ENCODE data around the gene WRAP73.

The WRAP73 gene

DNA sequence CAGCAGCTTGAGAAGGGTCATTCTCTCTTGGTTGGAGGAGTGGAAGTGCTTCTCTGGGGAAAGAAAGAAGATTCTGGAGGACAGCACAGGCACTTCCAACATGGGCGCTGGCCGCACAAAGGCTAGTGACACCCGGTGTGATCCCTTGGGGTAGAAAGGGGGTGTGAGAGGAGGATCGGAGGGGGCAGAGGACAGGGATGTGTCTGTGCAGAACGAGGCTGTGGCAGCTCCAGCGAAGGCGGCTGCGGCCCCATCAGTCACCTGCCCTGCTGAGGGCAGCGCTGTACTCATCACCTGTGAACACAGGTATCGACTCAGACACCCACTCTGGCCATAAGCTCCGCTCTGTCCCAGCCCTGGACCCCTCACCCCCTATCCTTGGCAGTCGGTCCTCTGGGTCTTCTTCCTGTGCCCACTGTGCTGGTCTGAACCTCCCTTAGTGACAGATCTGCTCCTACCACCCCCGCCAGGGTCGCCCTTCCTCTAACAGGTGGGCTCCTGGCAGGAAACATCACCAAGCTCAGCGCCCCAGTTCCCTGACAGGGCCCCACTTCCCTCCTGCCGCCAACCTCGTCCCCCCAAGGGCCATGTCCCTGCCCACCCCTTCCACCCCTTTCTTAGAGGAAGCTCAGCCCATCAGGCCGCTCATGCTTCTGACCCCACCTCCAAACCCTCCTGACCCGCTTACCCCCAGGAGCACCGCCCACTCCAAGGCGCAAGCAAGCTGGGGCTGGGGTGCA, 22.5 kb upstream of the WRAP73 start:
- DNase-seq: no peak
- Histone ChIP-seq H3K79me1 (ENCODE audit: low read length) (no peaks in the 10 kb centered on the region), H2BK120ac (ENCODE audit: low read depth, low read length) (no peak overlapping the region), H4K8ac (ENCODE audit: low read depth, low read length) (no peak overlapping the region), H3K27ac (ENCODE audit: low read depth, low read length) (no peak overlapping the region), H3K4me1 (ENCODE audit: control insufficient read depth, low read depth, low read length) (no peaks in the 10 kb centered on the region), H3K23ac (ENCODE audit: low read length) (no peak overlapping the region), H3K4me2 (ENCODE audit: low read length) (no peak overlapping the region), H3K9ac (ENCODE audit: low read length) (no peak overlapping the region), H3K36me3 (ENCODE audit: control insufficient read depth, insufficient read depth, low read length) (no peaks in the 10 kb centered on the region), H3K56ac (ENCODE audit: low read length) (no peak overlapping the region), H2AK5ac (ENCODE audit: low read length) (no peak overlapping the region), H2BK5ac (ENCODE audit: low read length) (no peak overlapping the region), H4K5ac (ENCODE audit: low read length) (no peak overlapping the region), H3K27me3 (ENCODE audit: insufficient read depth, low read length, poor library complexity) (no peaks in the 10 kb centered on the region), H3K79me2 (ENCODE audit: control insufficient read depth, insufficient read depth, low read length) (no peaks in the 10 kb centered on the region), H3K4ac (ENCODE audit: low read depth, low read length) (no peak overlapping the region), H2BK15ac (replicated peaks; ENCODE audit: low read depth) (no peak overlapping the region), H3K4me3 (ENCODE audit: low read length) (no peak overlapping the region), H3K18ac (ENCODE audit: low read length) (no peak overlapping the region)
- WGBS (ENCODE audit: extremely low coverage, insufficient coverage, low lambda C conversion rate): no CpG with 5 or more reads among the region's 21 CpGs

DNA sequence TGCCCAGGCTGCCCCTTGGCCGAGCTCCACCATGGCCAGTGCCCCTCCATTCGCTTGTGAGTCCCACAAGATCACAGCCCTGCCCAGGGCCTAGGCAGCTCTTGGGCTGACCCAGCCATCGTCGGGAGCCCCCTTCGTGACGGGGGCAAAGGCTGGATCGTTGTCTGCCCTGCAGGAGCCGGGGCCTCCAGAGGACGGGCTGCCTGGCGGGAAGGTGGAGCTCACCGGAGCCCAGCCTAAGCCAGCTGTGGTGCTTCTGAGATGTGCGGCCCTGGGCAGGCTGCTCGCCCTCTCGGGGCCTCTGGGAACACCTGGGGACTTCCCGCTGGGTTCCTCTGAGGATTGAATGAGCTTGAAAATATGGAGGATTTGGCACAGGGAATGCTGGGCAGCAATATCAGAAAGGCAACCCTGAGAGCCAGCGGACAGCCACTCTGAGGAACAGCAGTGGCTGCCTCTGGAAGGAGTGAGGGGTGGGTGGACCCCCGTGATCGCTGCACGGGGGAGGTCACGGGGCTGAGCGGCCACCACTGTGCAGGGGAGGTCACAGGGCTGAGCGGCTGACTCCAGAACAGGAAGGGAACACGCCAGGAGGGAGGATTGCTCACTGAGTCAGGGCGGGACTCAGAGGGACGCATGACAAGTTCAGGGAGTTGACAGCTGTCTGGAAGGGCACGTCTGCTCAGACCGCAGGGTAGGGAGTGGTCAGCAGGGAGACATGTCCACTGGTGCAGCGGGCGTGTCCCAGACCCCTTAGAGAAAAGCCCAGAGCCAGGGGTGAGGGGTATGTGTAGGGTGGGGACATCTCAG, 21.7 kb upstream of the WRAP73 start:
- no peak overlapping the region for H2BK15ac ChIP-seq (replicated peaks; ENCODE audit: low read depth)
- H3K79me2 ChIP-seq (ENCODE audit: control insufficient read depth, insufficient read depth, low read length): no peaks in the 10 kb centered on the region
- no peak overlapping the region for H2BK120ac ChIP-seq (ENCODE audit: low read depth, low read length)
- DNase-seq: no peak
- H3K4ac ChIP-seq (ENCODE audit: low read depth, low read length): no peak overlapping the region
- H4K5ac ChIP-seq (ENCODE audit: low read length): no peak overlapping the region
- no peaks in the 10 kb centered on the region for H3K4me1 ChIP-seq (ENCODE audit: control insufficient read depth, low read depth, low read length)
- H3K27me3 ChIP-seq (ENCODE audit: insufficient read depth, low read length, poor library complexity): no peaks in the 10 kb centered on the region
- no peak overlapping the region for H3K27ac ChIP-seq (ENCODE audit: low read depth, low read length)
- no peak overlapping the region for H2BK5ac ChIP-seq (ENCODE audit: low read length)
- no peak overlapping the region for H3K4me2 ChIP-seq (ENCODE audit: low read length)
- H3K79me1 ChIP-seq (ENCODE audit: low read length): no peaks in the 10 kb centered on the region
- no peak overlapping the region for H4K8ac ChIP-seq (ENCODE audit: low read depth, low read length)
- no peak overlapping the region for H3K4me3 ChIP-seq (ENCODE audit: low read length)
- H3K9ac ChIP-seq (ENCODE audit: low read length): no peak overlapping the region
- no peak overlapping the region for H3K56ac ChIP-seq (ENCODE audit: low read length)
- no peaks in the 10 kb centered on the region for H3K36me3 ChIP-seq (ENCODE audit: control insufficient read depth, insufficient read depth, low read length)
- H3K23ac ChIP-seq (ENCODE audit: low read length): no peak overlapping the region
- WGBS (ENCODE audit: extremely low coverage, insufficient coverage, low lambda C conversion rate): no CpG with 5 or more reads among the region's 29 CpGs
- H2AK5ac ChIP-seq (ENCODE audit: low read length): no peak overlapping the region
- no peak overlapping the region for H3K18ac ChIP-seq (ENCODE audit: low read length)

DNA sequence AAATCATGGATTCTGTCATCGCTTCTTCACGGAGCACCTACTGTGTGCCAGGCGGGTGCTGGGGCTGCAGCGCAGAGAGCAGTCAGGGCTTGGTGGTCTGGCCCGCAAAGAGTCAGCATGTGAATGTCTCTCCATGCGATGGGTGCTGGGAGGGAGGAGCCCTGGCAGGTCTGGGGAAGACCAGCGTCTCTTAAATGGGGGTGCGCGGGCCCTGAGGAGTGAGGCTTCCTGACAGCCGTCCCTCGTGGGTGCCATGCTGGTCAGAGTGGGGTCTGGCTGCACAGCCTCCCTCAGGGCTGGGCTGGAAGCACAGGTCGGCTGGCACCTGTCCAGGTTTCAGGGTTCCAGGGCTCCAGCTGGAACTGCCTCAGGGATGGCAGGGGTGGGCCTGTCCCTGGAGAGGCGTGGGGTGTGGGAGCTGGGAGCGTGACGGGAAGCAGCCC, 20.9 kb upstream of the WRAP73 start:
- no peak overlapping the region for H3K23ac ChIP-seq (ENCODE audit: low read length)
- H3K36me3 ChIP-seq (ENCODE audit: control insufficient read depth, insufficient read depth, low read length): no peaks in the 10 kb centered on the region
- DNase-seq: no peak
- H2BK15ac ChIP-seq (replicated peaks; ENCODE audit: low read depth): no peak overlapping the region
- H3K9ac ChIP-seq (ENCODE audit: low read length): no peak overlapping the region
- H2BK120ac ChIP-seq (ENCODE audit: low read depth, low read length): no peak overlapping the region
- no peak overlapping the region for H3K4me3 ChIP-seq (ENCODE audit: low read length)
- no CpG with 5 or more reads among the region's 15 CpGs for WGBS (ENCODE audit: extremely low coverage, insufficient coverage, low lambda C conversion rate)
- H3K4me1 ChIP-seq (ENCODE audit: control insufficient read depth, low read depth, low read length): no peaks in the 10 kb centered on the region
- H3K18ac ChIP-seq (ENCODE audit: low read length): no peak overlapping the region
- no peak overlapping the region for H3K4me2 ChIP-seq (ENCODE audit: low read length)
- H3K27ac ChIP-seq (ENCODE audit: low read depth, low read length): no peak overlapping the region
- no peak overlapping the region for H3K56ac ChIP-seq (ENCODE audit: low read length)
- no peak overlapping the region for H4K5ac ChIP-seq (ENCODE audit: low read length)
- H2BK5ac ChIP-seq (ENCODE audit: low read length): no peak overlapping the region
- no peaks in the 10 kb centered on the region for H3K79me1 ChIP-seq (ENCODE audit: low read length)
- no peak overlapping the region for H3K4ac ChIP-seq (ENCODE audit: low read depth, low read length)
- no peaks in the 10 kb centered on the region for H3K79me2 ChIP-seq (ENCODE audit: control insufficient read depth, insufficient read depth, low read length)
- H3K27me3 ChIP-seq (ENCODE audit: insufficient read depth, low read length, poor library complexity): no peaks in the 10 kb centered on the region
- H4K8ac ChIP-seq (ENCODE audit: low read depth, low read length): no peak overlapping the region
- no peak overlapping the region for H2AK5ac ChIP-seq (ENCODE audit: low read length)

DNA sequence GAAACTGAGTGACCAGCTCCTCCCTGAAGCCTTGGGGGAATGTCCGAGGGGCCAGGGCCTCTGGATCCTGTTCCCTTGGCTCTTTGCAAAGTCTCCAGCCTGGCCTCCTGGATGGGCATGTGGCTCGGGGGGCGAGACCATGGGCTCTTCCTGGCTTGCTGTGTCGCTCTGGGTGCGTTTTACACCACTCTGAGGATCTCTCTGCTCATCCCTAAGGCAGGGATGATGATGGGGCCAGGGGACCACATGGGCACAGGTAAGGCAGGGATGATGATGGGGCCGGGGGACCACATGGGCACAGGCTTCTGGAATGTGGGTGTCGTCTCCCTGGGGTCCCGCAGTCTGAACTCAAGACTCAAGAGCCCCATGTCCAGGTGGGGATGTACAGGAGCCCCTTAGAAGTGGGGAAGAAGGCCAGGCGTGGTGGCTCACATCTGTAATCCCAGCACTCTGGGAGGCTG, 20.1 kb upstream of the WRAP73 start:
- WGBS (ENCODE audit: extremely low coverage, insufficient coverage, low lambda C conversion rate): no CpG with 5 or more reads among the region's 9 CpGs
- no peaks in the 10 kb centered on the region for H3K4me1 ChIP-seq (ENCODE audit: control insufficient read depth, low read depth, low read length)

DNA sequence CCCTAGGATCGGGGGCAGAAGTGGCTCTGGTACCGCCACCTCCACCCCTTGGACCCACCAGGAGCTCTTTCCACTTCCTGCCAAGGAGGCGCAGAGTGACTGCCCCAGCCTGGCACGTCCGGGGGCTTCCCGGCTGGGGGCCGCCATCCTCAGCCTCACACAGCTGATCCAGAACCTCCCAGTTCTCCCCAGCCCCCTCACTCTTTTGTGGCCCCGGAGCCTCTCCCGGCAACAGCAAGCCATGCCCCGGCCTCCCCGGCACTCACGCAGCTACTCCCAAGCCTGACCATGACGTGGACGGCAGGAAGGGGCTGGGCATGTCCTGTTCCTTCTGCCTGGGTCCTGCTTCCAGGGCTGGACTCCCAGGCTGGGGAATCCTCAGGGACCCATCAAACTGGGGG, 19.5 kb upstream of the WRAP73 start:
- H3K18ac ChIP-seq (ENCODE audit: low read length): no peak overlapping the region
- H2BK15ac ChIP-seq (replicated peaks; ENCODE audit: low read depth): no peak overlapping the region
- no peak overlapping the region for H2BK120ac ChIP-seq (ENCODE audit: low read depth, low read length)
- H3K79me1 ChIP-seq (ENCODE audit: low read length): no peaks in the 10 kb centered on the region
- no peaks in the 10 kb centered on the region for H3K27me3 ChIP-seq (ENCODE audit: insufficient read depth, low read length, poor library complexity)
- no peak overlapping the region for H2AK5ac ChIP-seq (ENCODE audit: low read length)
- H3K56ac ChIP-seq (ENCODE audit: low read length): no peak overlapping the region
- no peaks in the 10 kb centered on the region for H3K4me1 ChIP-seq (ENCODE audit: control insufficient read depth, low read depth, low read length)
- H4K5ac ChIP-seq (ENCODE audit: low read length): no peak overlapping the region
- no peak overlapping the region for H3K23ac ChIP-seq (ENCODE audit: low read length)
- no peak overlapping the region for H3K9ac ChIP-seq (ENCODE audit: low read length)
- H3K4me2 ChIP-seq (ENCODE audit: low read length): no peak overlapping the region
- DNase-seq: no peak
- H3K4me3 ChIP-seq (ENCODE audit: low read length): no peak overlapping the region
- H3K36me3 ChIP-seq (ENCODE audit: control insufficient read depth, insufficient read depth, low read length): no peaks in the 10 kb centered on the region
- H4K8ac ChIP-seq (ENCODE audit: low read depth, low read length): no peak overlapping the region
- WGBS (ENCODE audit: extremely low coverage, insufficient coverage, low lambda C conversion rate): no CpG with 5 or more reads among the region's 14 CpGs
- no peaks in the 10 kb centered on the region for H3K79me2 ChIP-seq (ENCODE audit: control insufficient read depth, insufficient read depth, low read length)
- no peak overlapping the region for H3K4ac ChIP-seq (ENCODE audit: low read depth, low read length)
- no peak overlapping the region for H2BK5ac ChIP-seq (ENCODE audit: low read length)
- no peak overlapping the region for H3K27ac ChIP-seq (ENCODE audit: low read depth, low read length)

More for the DNA sequence above, 20.1 kb upstream of the WRAP73 start:
- H3K56ac ChIP-seq (ENCODE audit: low read length): no peak overlapping the region
- no peaks in the 10 kb centered on the region for H3K79me2 ChIP-seq (ENCODE audit: control insufficient read depth, insufficient read depth, low read length)
- no peak for DNase-seq
- H3K27me3 ChIP-seq (ENCODE audit: insufficient read depth, low read length, poor library complexity): no peaks in the 10 kb centered on the region
- H3K4me3 ChIP-seq (ENCODE audit: low read length): no peak overlapping the region
- no peak overlapping the region for H2BK120ac ChIP-seq (ENCODE audit: low read depth, low read length)
- no peak overlapping the region for H3K23ac ChIP-seq (ENCODE audit: low read length)
- no peak overlapping the region for H3K4ac ChIP-seq (ENCODE audit: low read depth, low read length)
- H3K4me2 ChIP-seq (ENCODE audit: low read length): no peak overlapping the region
- H3K27ac ChIP-seq (ENCODE audit: low read depth, low read length): no peak overlapping the region
- no peak overlapping the region for H4K8ac ChIP-seq (ENCODE audit: low read depth, low read length)
- no peak overlapping the region for H3K18ac ChIP-seq (ENCODE audit: low read length)
- no peaks in the 10 kb centered on the region for H3K79me1 ChIP-seq (ENCODE audit: low read length)
- H3K36me3 ChIP-seq (ENCODE audit: control insufficient read depth, insufficient read depth, low read length): no peaks in the 10 kb centered on the region
- no peak overlapping the region for H2BK15ac ChIP-seq (replicated peaks; ENCODE audit: low read depth)
- H2BK5ac ChIP-seq (ENCODE audit: low read length): no peak overlapping the region
- no peak overlapping the region for H4K5ac ChIP-seq (ENCODE audit: low read length)
- no peak overlapping the region for H3K9ac ChIP-seq (ENCODE audit: low read length)
- H2AK5ac ChIP-seq (ENCODE audit: low read length): no peak overlapping the region

Data from mesendoderm (in vitro differentiated cells).